Stimulated activated CD8-positive, alpha-beta memory T cell treated with anti-CD3 and anti-CD28 coated beads, Interleukin-4, amount 100 ng/mL, for 1 hour (primary cell): ENCODE results near the gene CCM2.

ENCODE experiments used
- DNase-seq, 2 donors: peaks; one replicate each; pipeline ENCODE4 v3.0.0-alpha.2; 2020; ENCODE audit warnings: low read depth in 2 of 2, low spot score in 1 of 2

CCM2 gene

DNA sequence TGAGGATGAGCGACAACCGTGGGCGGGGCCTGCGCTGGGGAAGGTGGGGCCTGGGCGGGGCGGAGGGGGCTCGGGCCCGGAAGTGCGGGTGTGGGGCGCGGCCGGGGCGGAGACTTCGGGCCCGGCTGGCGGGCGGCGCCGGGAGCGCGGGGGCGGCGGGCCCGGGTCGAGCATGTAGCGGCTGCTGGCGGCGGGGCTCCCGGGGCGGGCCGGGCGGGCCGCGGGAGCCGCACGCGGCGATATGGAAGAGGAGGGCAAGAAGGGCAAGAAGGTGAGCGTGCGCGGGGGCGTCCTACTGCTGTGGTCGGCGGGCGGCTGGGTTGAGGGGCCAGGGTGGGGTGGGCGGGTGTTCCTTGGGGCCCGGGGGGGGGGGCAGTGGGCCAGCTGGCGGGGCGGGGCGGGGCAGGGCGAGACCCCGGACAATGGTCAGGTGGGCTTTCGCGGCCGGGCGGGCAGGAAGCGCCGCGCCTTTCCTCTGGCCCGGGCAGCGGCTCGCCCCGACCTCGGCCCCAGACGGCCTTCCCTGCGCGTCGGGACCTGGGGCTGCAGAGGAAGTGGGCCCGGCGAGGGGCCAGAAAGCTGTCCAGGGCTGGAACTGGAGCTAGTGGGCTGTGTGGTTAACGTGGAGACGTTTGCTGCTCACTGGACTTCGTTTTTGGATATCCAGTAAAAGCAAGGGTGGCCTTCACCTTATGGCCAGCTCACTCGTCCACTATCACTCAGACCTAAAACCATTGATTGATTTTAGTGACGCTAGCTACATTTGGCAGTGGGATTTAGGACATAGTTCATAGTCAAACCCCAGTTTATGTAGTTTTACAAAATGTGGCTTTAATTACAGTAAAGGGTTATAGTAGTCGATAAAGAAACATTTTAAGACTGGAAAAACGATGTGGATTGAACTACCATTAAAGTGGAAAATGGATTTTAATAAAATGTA lies at the start of gene CCM2:
TSS of gene CCM2 (plus strand) at position 109 of the 940 bp plus-strand sequence. CDS start at position 242, 133 bp downstream.
- DNase-seq: no peak

DNA sequence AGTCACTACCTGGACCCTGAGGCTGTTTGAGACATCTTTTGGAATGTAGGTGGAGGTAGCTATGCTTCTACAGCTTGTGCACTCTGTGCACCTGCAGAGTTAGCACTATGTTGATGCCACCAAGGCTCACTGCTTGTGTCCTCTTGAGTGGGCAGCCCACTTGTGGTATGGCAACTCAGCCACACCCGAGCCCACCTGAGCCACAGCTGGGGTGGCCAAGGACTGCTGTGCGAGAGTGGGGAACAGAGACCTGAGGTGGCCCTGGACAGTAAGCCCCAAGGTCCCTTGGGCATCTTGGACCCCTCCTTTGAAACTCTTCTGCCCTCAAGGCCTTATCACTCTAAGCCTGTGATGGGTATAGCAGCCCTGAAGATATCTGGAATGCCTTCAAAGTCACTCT lies 46.8 kb upstream of the CCM2 start:
- no peak for DNase-seq

DNA sequence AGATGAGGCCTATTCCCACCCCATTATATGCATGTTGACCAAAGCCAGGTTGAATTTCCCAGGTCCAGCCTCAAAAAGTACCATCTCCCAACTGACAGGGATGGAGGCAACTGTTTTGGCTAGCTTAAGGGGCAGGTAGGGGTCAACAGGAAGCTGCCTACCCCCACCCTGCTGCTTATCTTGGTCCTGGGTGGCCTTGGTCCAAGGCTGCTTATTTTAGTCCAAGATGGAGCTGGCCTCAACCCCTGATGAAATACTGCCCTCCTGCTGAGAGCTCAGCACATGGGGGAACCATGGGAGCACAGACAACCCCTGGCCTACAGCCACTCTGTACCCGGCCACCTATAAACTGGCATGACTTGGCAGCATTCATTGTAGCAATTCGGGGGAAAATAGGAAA lies 44.3 kb upstream of the CCM2 start:
- DNase-seq: no peak

DNA sequence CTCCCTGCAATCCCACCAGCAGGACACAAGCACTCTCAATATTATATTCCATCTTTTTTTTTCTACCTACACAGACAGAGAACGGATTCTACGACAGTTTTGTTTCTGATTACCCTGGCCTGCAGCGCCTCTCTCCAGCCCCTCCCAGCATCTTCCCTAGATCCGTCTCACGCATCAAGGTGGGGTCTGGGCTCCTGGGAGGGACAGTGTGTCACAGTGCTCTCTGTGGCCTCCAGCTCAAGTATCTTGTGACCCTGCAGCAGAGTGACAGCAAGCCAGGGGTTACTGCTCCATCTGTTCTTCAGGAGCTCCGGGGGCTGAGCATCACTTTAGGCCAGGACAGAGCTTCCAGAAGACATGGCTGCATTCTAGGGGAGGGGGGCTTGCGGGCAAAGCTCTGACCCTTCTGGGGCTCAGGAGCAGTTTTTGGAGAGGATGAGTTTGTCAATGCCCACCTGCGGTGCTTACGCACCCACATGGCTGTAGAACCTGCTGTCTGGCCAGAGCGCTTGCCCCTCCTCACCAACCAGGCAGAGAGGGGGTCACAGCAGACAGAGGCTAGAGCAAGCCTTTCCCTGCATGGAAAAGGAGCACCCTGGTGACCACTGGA lies 43.7 kb upstream of the CCM2 start:
- no peak for DNase-seq

DNA sequence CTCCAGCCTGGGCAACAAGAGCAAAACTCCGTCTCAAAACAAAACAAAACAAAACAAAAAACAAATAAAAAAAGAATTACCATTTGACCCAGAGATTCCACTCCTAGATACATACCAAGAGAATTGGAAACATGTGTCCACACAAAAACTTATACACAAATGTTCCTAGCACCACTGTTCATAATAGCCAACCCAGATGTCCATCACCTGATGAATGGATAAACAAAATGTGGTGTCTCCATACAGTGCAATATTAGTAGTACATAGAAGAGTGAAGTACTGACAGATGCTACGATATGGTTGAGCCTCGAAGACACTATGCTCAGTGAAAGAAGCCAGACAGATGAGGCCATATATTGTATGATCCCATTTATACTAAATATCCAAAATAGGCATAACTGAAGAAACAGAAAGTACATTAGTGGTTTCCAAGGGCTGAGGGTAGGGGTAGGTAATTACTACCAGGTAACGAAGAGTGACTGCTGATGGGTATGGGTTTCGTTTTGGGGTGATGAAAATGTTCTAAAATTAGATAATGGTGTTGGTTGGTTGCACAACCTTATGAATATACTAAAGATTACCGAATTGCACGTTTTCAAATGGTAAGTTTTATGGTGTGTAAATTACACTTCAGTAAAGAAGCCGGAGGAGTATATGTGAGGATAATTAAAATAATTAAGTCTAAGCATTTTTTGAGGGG lies 41.2 kb upstream of the CCM2 start:
- no peak for DNase-seq

DNA sequence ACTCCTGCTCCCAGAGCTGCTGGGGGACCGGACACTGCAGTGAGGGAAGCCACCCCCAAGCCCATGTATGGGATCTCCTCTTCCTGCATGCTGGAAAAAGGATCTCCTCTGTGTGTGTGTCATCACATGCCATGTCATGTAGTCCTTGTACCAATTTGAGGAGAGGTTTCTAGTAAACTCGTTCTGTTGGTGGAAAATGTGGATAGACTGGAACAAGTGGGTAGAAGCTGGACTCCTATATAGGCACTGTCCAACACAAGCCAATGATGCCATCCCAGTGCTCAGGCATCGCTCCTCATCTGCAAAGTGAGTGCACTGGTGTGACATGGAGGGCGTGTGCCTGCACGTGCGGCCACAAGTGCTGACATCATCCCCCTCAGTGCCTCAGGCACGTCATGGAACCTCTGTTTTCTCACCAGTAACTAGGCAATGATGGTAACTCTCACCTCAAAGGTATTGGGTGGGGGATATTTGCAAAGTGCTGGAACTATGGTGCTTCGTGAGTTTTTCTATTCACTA lies 40.5 kb upstream of the CCM2 start:
- no peak for DNase-seq

DNA sequence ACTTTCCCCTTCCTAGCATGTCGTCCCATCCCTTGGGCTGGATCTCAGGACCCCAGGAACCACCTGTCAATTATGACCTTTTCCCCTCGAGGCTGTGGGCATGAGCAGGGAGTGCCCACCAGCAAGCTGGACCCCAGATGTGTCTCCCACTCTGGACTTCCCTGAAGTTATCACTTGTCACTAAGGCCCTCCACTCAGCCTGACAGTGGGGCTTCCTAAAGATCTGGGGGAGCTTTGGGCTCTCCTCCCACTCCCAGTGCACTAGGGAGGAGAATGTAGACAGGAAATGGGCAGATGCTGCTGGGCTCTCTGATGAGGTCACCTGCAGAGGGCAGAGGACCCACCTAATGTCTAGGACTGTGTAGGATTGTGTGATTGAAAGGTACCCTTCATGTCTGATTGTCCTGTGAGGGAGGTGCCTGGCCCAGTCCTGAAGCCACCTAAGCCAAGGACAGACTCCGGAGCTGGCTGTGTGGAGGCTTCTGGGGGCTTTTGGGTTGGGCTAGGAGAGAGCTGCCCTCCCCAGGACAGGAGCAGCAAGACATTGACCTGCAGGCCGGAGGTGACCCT lies 39.9 kb upstream of the CCM2 start:
- no peak for DNase-seq

DNA sequence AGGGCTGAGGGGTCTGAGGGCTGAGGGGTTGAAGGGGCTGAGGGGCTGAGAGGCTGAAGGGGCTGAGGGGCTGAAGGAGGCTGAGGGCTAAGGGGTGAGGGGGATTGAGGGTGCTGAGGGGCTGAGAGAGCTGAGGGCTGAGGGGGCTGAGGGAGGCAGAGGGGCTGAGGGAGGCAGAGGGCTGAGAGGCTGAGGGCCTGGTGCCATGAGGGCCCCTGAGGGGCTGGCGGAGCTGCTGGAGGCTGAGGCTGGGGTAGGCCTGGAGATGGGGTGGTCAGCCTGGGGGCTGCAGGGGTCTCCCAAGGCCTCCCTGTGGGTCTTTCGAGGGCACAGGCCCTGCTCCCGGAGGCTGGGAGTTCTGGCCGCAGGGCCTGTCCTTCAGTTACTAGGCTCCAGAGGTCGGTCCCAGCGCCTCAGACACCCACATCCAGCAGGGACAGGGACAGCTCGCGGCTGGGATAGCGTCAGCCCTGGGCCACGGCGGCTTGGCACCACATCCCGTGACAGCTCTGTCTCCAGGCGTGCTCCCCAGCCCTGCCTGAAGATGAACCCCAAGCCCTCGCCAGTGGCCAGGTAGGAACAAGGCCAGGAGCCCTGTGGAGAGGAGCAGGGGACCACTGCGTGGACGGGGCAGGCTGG lies 38.0 kb upstream of the CCM2 start:
- DNase-seq: no peak

DNA sequence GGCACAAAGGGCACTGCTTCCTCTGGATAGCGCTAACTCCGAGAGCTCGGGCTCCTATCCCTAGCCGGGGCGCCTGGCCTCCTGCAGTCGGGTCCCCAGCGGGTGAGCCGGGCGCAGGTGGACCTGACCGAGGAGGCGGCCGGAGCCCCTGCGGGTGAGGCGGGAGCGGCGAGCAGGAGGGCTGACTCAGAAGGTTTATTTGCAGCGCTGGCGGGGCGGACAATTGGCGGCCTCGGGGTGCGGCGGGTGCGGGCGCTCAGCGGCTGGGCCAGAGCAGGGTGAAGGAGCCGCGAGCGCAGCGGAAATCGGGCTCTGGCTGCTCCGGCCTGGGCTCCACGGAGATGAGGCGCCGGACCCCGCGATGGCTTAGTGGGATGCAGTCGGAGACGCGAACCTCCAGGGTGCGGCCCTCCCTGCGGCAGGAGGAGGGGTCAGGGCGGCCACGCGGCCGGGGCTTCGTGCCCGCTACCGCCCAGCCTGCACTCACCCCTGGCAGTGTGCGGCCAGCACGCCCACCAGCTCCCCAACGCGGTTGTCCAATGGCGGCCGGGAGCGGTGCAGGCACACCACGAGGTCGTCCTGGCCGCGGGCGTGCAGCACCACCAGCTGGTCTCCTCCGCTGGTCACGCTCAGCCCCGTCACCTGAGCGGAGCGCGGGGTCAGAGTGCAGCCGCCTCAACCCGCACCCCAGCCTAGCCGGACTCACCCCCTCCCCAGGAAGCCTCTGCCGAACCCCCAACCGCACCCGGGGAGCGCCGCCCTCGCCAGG lies 37.3 kb upstream of the CCM2 start:
- no peak for DNase-seq

DNA sequence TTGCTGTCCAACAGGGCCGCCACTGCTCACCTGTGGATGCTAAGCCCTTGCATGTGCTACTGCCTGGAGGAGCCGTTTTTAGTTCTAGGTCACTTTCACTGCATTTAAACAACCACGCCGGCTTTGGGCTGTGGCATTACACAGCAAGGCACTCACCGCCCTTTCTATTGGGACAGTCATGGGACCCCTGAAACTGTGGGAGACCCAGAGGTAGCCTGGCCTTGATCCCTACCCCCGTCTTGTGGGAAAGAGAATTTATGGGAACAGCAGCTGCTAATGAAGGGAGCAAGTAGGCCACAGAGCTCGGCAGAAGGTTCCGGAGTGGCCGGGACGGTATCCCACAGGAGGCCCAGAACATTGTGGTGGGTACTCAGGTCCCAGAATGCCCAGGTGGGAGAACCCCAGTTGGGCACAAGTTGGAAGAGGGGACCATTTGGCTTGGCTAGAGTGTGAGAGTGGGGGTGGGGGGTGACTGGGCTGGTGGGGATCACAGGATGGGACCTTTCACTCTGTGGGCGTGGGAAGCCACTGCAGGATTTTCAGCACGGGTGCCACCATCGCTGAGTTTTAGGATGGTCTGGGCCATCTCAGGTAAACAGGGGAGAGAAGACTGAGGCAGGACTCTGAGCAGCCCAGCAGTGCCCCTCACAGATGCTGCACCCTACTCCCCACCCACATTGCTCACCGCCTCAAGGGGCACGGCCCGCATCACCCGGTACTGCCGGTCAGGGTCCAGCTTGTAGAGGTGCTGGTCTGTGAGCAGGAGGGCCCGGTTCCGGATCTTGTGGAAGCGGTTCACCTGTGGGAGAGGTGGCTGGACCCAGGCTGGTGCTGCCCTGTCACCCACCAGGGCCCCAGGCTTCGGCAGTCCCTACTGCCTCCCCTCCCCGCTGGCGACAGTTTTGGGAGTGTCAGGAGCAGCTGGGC lies 36.4 kb upstream of the CCM2 start:
- no peak for DNase-seq

DNA sequence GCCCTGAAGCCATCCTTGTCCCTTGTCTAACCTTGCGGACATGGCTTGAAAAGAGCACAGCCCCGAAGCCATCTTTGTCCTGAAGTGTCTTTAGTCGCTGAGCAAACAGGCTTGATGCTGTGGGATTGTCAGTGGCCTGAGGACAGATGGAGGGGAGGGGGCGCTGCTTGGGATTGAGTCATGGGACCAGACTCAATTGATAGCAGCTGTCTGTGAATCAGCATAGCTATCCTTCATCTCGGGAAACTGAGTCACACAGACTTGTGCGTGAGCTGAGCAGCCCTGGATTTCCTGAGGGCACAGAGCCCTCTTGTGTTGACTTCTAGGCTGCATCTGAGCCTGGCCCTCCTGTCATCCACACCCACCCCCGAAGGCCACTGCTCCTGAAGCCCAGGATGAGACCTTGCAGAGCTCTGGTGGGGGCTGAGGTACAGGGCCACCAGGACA lies 35.6 kb upstream of the CCM2 start:
- DNase-seq: no peak

DNA sequence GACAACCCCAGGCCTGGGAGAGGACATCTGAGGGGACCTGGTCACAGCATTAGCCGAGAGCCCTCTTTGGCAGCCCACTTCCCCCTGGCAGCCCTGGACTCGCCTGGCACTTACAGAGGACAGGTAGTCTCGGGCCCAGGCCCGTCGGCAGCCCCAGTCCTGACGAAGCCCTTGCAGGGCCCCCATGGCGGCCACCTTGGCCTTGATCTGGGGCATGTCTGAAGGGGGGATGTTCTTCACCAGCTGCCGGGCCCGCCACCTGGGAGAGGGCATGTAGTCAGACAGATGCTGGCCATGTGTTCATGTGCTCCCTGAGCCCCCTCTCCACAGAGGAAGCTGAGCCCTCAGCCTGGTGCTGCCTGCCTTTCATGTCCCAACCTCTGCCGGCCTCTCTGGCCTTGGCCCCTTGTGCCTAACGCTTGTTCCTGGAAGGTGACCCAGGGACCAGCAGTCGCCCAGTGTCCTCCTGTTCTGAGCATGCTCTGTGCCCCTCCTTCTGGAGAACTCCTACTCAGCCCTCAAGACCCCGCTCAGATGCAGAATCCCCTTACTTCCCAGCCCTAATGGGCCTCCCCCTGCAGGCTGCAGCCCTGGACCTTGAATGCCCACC lies 35.1 kb upstream of the CCM2 start:
- no peak for DNase-seq

DNA sequence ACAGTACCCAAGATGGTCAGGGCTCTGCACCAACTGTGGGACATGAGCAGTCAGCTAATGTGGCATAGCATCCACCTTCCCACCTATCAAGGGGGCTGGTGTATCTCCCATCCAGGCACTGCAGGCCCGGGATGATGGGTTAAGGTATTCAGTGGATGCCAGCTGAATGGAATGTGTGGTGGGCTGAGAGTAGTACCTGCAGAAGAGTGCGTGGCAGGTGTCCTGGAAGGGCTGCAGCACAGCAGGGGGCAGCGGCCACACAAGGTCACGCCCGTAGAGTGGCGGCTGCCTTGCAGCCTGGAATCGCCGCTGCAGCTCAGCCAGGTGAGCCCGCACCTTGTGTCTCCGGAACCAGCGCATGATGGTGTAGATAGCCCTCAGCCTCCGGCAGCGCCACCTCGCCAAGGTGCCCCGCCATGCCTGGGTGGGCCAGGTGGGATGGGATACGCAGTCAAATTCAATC lies 34.5 kb upstream of the CCM2 start:
- DNase-seq: no peak

DNA sequence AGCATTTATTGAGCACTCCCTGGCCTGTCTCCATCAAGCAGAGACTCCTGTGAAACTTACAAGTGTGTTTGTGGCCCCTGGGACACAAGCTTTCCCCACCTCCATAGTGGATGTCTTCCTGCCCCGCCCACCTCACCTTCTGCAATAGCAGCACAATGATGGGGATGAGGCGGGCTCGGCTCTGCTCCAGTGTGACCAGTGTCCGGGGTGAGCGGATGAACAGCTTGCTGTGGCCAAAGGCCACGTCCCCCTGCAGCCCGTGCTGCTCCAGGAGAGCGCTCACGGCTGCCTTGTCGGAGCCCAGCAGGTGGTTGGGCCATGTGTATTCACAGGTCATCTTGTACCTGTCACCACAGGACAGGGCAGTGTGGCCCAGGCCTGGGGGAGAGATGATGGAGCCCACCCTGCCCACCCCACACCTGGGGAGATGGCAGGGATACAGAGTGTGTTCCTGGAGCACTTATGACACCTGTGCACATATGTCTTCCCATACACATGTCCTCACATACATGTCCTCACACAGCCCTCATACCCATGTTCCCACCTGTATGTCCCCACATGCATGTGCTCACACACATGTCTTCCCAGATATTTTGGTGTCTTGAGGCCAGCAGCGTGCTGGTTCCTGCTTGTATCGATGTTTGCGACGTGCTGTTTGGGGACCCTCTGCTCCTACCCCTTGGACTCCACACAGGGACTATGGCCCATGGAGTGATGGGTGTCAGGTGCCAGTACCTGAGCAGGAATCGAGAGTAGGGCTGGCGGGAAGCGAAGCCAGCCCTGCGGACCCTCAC lies 33.9 kb upstream of the CCM2 start:
- no peak for DNase-seq

DNA sequence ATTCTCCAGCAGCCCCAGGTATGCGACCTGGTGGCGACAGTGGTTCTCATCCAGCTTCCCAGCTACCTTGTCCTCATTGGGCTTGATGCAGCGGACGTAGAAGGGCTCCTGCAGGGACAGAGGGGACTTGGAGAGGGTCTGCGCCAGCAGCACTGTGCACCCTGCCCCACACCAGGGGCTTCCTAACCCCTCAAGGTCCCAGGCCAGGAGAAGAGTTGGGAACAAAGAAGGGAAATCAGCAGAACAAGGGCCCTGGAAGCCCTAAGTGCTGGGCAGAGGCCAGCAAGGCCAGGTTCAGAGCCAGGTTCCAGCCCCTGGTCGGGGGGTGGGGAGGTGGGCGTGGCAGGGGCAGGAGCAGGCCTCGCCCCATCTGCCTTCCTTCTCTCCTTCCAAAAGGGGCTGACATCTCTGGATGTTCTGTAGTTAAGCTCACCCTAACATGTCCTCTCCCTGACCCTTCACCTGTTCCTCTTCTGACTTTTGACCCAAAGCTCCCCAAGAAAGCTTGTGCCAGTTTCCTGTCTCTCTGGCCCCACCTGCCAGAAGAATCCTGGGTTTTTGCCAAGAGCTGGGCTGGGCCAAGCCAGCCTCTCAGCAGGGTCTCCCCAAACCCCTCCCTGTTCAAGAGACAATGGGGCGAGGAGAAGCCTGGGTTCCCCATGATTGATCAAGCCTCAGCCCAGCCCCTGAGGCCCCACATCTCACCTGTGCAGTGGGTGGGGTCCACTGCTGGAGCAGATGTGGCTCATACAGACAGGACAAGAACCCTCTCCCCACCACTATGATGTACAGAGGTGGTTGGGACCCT lies 33.1 kb upstream of the CCM2 start:
- DNase-seq: no peak

DNA sequence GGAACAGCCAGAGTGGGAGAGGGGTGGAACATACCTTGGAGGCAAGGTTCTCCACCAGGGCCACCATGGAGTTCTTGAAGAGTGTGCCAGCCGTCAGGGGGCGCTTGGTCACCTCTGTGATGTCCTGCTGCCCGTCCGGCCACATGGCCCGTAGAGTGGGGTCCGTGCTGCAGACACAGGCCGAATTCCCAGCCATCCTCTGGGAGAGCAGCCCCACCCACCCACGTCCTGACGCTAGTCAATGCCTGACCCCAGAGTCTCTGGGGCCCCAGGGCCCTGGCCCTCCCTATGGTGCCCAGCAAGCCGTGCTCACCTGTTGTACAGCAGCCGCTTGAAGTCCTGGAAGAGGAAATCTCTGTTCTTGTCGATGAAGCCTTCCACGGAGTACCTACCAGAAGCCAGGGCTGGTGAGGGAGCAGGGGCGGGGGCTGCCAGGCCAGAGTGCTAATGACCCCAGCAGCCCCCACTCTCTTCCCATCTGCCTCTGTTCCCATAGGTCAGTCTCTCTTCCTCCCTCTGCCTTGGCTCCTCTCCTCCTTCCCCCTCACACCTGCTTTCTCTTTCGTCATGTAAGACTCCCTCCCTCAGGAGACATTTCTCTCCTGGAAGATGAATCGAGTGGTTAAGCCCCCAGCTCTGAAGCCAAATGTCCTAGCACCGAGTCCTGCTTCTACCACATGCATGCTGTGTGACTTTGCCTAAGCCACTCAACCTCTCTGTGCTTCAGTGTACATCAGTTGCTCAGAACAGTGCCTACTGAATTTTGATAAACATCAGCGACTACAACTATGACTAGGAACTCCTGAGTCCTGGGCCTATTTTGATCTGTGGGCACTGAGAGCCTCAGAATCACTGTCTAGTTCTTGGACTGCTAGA lies 32.2 kb upstream of the CCM2 start:
- no peak for DNase-seq
